ENCODE data around the gene CDCP2.
"Not testable (repeated sequence)": the region's sequence is repeated elsewhere in the genome, so short reads cannot be mapped to it uniquely, and the experiment has no call there.

Gene CDCP2

DNA sequence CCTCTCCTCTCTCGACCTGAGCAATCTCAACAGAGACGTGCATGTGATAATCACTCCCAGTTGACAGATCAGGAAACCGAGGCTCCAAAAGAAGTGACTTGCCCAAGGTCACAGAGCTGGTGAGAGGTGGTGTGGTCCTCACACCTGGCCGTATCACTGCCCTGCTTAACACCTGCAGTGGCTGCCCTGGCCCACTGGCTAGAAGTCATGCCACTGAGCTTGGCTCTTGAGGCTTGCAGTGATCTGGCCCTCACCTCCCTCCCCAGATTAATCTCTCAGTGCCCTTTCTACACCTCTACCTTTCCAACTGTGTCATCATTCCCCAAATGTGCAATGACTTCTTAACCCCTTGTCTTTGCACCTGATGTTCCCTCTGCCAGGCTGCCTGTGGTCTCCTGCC lies 38.8 kb downstream of the CDCP2 start:
- no peak for DNase-seq

DNA sequence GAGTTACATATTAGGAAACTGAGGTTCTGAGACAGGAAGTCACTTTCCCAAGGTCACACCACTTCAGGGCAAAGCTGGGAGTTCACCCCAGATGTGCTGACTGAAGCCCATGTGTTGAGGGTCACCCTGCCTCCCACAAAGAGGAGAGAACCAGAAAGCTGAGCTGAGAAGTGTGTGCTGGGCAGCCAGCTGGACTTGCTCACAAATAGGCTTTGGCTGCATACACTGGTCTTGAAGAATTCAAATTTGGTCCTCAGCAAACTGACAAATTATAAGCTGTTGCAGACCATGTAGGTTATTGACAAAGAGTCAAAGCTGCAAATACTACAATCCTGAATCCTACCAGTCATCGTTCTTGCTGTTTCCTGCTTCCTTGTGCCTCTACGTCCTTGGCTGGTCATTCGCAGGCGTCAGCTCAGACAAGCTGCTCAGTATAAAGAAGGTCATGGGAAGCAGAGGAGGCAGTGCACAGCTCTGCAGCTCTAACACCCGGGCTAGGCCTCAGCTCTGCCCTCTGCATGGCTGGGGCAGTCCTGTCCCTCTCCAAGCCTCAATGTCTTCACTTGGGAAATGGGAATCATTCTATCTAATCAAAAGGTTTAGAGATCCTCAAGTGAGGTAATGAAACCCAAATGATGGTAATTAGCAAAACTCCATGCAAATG lies 40.0 kb downstream of the CDCP2 start:
- no peak for DNase-seq

GRCh38 chr1:54112027-54112426 lies 40.8 kb downstream of the CDCP2 start:
- no peak for DNase-seq

- DNase-seq, result no peak
Measured at GRCh38 chr1:54111624-54112023, 41.2 kb downstream of the CDCP2 start.

DNA sequence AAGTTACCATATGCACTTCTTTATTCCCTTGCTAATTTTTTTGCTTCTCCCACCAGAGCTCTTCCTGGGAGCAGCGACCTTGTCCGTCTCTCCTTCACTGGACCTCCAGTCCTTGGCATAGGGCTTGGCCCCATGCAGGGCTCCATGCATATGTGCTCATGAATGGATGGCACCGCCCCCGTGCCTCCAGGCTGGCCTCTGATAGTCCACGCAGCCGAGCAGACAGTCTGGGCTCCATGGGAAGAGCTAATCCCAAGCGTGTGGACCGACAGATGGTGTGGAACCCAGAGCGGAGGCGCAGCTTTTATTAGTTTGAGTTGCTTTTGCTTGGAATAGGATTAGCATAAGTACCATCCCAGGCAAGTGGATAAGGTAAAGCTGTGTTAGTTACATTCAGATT lies 41.8 kb downstream of the CDCP2 start:
- DNase-seq, result no peak

DNA sequence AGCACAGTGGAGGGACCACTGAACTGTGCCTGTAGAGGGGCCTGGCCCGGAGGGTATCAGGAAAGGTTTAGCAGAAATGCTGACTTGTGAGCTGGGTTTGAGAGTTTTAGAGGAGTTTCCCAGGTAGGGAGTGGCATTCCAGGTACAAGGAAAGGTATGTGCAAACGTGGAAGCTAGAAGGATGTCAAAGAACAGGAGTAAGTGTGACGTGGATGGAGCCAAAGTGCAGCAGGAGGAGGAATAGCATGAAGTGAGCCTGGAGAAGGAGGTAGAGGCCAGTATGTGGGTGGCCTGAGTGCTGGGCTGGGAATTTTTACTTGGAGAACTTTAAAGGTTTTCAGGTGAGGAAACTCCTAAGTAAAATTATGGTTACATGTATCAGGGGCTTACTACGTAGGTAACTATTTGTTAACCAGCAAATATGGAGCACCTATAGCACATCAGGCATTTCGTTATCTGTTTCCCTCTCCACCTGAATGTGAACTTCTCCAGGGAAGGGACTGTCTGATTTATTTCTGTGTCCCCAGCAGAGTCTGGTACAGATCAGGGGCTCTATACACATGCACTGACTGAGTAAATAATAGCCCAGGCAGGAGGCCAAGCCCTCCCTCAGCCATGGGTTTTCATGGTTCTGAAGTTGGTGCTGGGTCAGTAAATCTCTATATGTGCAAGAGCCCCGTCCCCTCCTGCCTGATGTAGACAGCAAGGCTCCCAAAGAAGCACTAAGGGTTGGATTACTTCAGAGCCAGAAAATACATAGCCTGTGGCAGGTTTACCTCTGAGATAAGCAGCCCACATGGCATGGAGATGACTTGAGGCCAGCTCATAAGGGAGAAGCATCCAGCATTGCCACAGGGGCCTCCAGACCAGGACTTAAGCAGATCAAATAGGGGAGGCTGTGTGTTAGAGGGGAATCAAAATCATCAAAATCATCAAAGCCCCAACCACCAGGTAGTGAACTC lies 43.4 kb downstream of the CDCP2 start:
- no peak for DNase-seq

DNA sequence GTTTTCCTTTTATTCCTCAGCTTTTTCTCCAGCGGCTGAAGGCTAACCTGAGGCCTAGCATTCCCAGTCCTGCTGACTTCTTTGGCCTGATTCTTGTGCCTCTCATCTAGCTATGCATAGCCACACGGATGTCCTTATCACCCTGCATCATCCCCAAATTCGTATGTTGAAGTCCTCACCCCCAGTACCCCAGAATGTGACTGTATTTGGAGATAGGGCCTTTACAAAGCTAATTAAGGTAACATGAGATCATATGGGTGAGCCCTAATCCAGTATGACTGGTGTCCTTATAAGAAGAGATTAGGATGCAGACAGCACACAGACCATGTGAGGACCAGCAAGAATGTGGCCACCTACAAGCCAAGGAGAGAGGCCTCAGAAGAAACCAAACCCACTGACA lies 44.6 kb downstream of the CDCP2 start:
- no peak for DNase-seq

- no peak for DNase-seq
Measured at GRCh38 chr1:54107131-54107530, 45.7 kb downstream of the CDCP2 start.

GRCh38 chr1:54105736-54106269 lies 47.0 kb downstream of the CDCP2 start:
- DNase-seq, result no peak

GRCh38 chr1:54105080-54105479 lies 47.7 kb downstream of the CDCP2 start:
- DNase-seq, result no peak

DNA sequence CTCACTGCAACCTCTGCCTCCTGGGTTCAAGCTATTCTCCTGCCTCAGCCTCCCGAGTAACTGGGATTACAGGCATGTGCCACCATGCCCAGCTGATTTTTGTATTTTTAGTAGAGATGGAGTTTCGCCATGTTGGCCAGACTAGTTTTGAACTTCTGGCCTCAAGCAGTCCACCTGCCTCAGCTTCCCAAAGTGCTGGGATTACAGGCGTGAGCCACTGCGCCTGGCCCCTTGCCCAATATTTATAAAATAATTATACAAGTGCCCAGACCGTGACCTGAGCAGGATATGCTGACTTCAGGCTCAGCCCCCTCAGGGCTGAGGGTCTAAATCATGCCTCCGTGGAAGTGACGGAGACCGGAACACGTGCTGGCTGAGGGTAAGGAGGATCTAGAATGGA lies 48.2 kb downstream of the CDCP2 start:
- DNase-seq, result not testable (repeated sequence)

DNA sequence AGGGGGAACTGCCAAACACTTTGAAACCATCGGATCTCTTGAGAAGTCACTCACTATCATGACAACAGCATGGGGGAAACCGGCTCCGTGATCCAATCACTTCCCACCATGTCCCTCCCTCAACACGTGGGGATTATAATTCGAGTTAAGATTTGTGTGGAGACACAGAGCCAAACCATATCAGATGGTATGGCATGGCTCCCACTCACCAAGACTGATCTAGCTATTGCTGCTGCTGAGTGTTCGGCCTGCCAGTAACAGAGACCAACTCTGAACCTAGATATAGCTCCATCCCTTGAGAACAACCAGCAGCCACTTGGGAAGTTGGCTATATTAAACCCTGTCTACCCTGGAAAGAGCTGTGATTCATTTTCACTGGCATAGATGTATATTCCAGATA lies 49.4 kb downstream of the CDCP2 start:
- DNase-seq, result no peak

DNA sequence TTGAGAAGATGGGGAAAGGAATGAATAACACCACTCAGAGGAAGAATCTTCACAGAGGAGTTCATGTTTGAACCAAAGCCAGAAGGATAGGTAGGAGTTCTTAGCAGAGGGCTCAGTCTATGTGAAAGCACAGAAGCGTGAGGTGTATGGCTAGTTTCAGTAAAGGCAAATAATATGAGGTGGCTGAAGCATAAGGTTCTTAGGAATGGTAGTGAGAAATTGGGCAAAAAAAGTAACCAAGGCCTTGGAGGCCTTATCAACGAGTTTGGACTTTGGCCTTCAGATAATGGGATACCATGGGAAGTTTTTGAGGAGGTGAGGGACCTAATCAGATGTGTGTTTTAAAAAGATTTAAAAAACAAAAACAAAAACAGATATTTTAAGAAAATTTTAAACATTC lies 52.3 kb downstream of the CDCP2 start:
- no peak for DNase-seq

- DNase-seq, result no peak
Measured at GRCh38 chr1:54099061-54099610, 53.7 kb downstream of the CDCP2 start.

DNA sequence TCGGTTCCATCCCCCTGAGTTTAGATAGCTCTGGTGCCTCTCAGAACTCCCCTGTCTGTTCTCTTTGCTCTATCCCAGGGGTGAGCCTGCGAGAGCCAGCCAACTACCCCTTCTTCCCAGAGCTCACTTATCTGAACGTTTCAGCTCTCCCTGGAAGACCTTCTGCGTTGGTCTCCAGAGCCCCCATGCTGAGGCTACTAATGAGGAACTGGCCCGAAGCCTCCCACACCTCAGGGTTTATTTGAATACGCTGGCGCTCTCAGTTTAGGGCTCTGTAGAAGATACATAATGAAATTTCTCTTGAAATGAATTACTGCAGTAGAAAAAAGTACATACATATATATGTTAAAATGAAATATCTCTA lies 55.9 kb downstream of the CDCP2 start:
- DNase-seq, result no peak

DNA sequence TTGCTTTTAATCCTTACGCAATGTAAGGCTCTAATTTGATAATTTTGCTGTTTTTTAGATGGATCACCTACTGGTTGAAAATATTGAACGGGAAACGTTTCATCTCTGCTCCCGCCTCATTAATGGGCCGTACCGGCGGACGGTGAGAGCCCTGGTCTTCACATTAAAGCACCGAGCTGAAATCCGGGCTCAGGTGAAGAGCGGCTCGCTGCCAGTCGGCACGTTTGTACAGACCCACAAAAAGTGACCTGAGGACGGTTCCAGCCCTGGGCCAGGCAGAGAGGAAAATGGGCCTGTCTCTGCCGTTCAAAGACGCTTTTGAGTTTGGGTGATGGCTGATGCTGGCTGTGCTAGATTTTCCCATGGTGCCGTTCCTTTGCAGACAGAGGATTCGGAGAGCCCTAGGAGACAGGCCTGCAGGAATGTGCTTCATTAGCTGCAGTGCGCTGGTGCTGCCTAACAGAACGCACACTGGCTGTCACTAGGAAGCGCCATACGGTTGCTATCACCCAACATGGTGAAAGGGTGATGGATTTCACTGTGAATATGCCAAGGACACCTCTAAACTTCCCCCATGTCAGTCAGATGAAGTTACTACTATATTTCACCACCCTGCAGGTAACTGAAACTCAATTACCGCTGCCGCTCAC lies 56.4 kb downstream of the CDCP2 start:
- no peak for DNase-seq

GRCh38 chr1:54095546-54096226 lies 57.1 kb downstream of the CDCP2 start:
- DNase-seq, result no peak

- DNase-seq, result not testable (repeated sequence)
Measured at GRCh38 chr1:54094730-54095105, 58.1 kb downstream of the CDCP2 start.

GRCh38 chr1:54094001-54094729 lies 58.6 kb downstream of the CDCP2 start:
- DNase-seq, result no peak

- DNase-seq, result no peak
Measured at GRCh38 chr1:54091666-54092065, 61.1 kb downstream of the CDCP2 start.

GRCh38 chr1:54088385-54088784 lies 64.4 kb downstream of the CDCP2 start:
- no peak for DNase-seq

DNA sequence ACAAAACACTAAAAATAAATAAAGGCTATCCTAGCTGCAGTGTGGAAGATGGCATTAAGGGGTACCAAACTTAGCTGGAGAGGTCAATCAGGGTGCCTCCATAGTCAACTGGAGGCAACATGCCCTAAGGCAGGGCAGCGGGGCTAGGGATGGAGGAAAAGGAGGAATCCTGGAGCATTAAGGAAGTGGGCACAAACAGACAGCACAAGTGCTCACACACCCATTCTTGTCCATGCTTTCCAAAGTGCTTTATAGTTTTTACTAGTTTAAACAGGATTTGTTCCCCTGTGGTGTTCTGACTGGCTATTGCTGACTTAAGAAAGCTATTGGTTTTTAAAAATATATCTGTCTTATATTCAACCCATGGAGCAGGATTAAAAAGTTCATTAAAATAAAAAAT lies 66.0 kb downstream of the CDCP2 start:
- no peak for DNase-seq
